Stimulated activated memory B cell treated with anti-CD40 and anti-IgM and Interleukin-4, amounts not matched to agents 10 μg/mL and 1 μg/mL and 100 μg/mL, for 72 hours (primary cell): Measurements from ENCODE around the gene GEMIN7.
"Not testable (repeated sequence)": the region's sequence is repeated elsewhere in the genome, so short reads cannot be mapped to it uniquely, and the experiment has no call there.

Source experiments
- ATAC-seq: fragments of 150-1000 bp; cut with Tn5 transposase; 2 replicates; pipeline ENCODE4 v1.10.0; 2021
- H3K27ac Mint-ChIP-seq: one replicate; pipeline ENCODE4 v1.8.0; 2022; ENCODE audit warnings: mild to moderate bottlenecking, mixed read lengths
- H3K27me3 Mint-ChIP-seq: one replicate; pipeline ENCODE4 v1.8.0; 2022; ENCODE audit warnings: mixed read lengths
- H3K36me3 Mint-ChIP-seq: one replicate; pipeline ENCODE4 v1.8.0; 2022; ENCODE audit warnings: mixed read lengths
- H3K4me1 Mint-ChIP-seq: one replicate; pipeline ENCODE4 v1.8.0; 2022; ENCODE audit warnings: mixed read lengths
- H3K4me3 Mint-ChIP-seq: one replicate; pipeline ENCODE4 v1.8.0; 2022; ENCODE audit warnings: mild to moderate bottlenecking, moderate library complexity, mixed read lengths
- H3K9me3 Mint-ChIP-seq: one replicate; pipeline ENCODE4 v1.8.0; 2022; ENCODE audit warnings: mixed read lengths

The GEMIN7 gene

GRCh38 chr19:45103156-45103507 lies 24.1 kb downstream of the GEMIN7 start:
- Mint-ChIP-seq H3K9me3 (no peaks in the 10 kb centered on the region), H3K36me3 (no peaks in the 10 kb centered on the region), H3K27ac (peak overlapping the region; percentile 14), H3K4me1 (peaks cover 66% of the 10 kb centered on the region), H3K27me3 (no peaks in the 10 kb centered on the region), H3K4me3 (peak overlapping the region; percentile 49)
- peak; percentile 65 for ATAC-seq

GRCh38 chr19:45103508-45104319 lies 24.7 kb downstream of the GEMIN7 start:
- H3K36me3 Mint-ChIP-seq, result no peaks in the 10 kb centered on the region
- H3K4me1 Mint-ChIP-seq, result peaks cover 63% of the 10 kb centered on the region
- H3K27ac Mint-ChIP-seq, result peak overlapping the region; percentile 14
- peak overlapping the region; percentile 49 for H3K4me3 Mint-ChIP-seq
- no peaks in the 10 kb centered on the region for H3K27me3 Mint-ChIP-seq
- H3K9me3 Mint-ChIP-seq, result no peaks in the 10 kb centered on the region
- peak; percentile 42 for ATAC-seq

GRCh38 chr19:45104658-45105349 lies 25.7 kb downstream of the GEMIN7 start:
- H3K27me3 Mint-ChIP-seq, result no peaks in the 10 kb centered on the region
- peak; percentile 35 for ATAC-seq
- H3K4me3 Mint-ChIP-seq, result peak overlapping the region; percentile 1
- H3K9me3 Mint-ChIP-seq, result no peaks in the 10 kb centered on the region
- no peaks in the 10 kb centered on the region for H3K36me3 Mint-ChIP-seq
- H3K27ac Mint-ChIP-seq, result peak overlapping the region; percentile 14
- H3K4me1 Mint-ChIP-seq, result peaks cover 64% of the 10 kb centered on the region

GRCh38 chr19:45106363-45106762 lies 27.3 kb downstream of the GEMIN7 start:
- not testable (repeated sequence) for H3K9me3 Mint-ChIP-seq, H3K36me3 Mint-ChIP-seq, H3K27ac Mint-ChIP-seq, ATAC-seq, H3K4me3 Mint-ChIP-seq, H3K27me3 Mint-ChIP-seq
- H3K4me1 Mint-ChIP-seq, result peaks cover 67% of the 10 kb centered on the region

GRCh38 chr19:45107621-45108150 lies 28.6 kb downstream of the GEMIN7 start:
- Mint-ChIP-seq H3K4me3 (no peak overlapping the region), H3K36me3 (no peaks in the 10 kb centered on the region), H3K27me3 (no peaks in the 10 kb centered on the region), H3K4me1 (peaks cover 69% of the 10 kb centered on the region), H3K27ac (no peak overlapping the region), H3K9me3 (no peaks in the 10 kb centered on the region)
- no peak for ATAC-seq

GRCh38 chr19:45110851-45111266 lies 31.8 kb downstream of the GEMIN7 start:
- peak; percentile 67 for ATAC-seq
- H3K9me3 Mint-ChIP-seq, result no peaks in the 10 kb centered on the region

GRCh38 chr19:45112111-45112827 lies 33.2 kb downstream of the GEMIN7 start:
- ATAC-seq, result no peak
- no peaks in the 10 kb centered on the region for H3K36me3 Mint-ChIP-seq
- H3K9me3 Mint-ChIP-seq, result no peaks in the 10 kb centered on the region
- H3K27me3 Mint-ChIP-seq, result no peaks in the 10 kb centered on the region
- H3K27ac Mint-ChIP-seq, result no peak overlapping the region
- H3K4me1 Mint-ChIP-seq, result peaks cover 64% of the 10 kb centered on the region
- no peak overlapping the region for H3K4me3 Mint-ChIP-seq

More at GRCh38 chr19:45110851-45111266, 31.8 kb downstream of the GEMIN7 start:
- Mint-ChIP-seq H3K36me3 (no peaks in the 10 kb centered on the region), H3K27ac (peak overlapping the region; percentile 35), H3K4me1 (peaks cover 57% of the 10 kb centered on the region), H3K27me3 (no peaks in the 10 kb centered on the region), H3K4me3 (no peak overlapping the region)

GRCh38 chr19:45113628-45114027 lies 34.6 kb downstream of the GEMIN7 start:
- no peak overlapping the region for H3K4me3 Mint-ChIP-seq
- H3K27ac Mint-ChIP-seq, result no peak overlapping the region
- H3K27me3 Mint-ChIP-seq, result no peaks in the 10 kb centered on the region
- no peak for ATAC-seq
- no peaks in the 10 kb centered on the region for H3K36me3 Mint-ChIP-seq
- H3K4me1 Mint-ChIP-seq, result peaks cover 78% of the 10 kb centered on the region
- no peaks in the 10 kb centered on the region for H3K9me3 Mint-ChIP-seq

GRCh38 chr19:45114116-45114515 lies 35.1 kb downstream of the GEMIN7 start:
- Mint-ChIP-seq H3K27ac (no peak overlapping the region), H3K27me3 (no peaks in the 10 kb centered on the region), H3K4me3 (no peak overlapping the region), H3K9me3 (no peaks in the 10 kb centered on the region), H3K36me3 (no peaks in the 10 kb centered on the region), H3K4me1 (peaks cover 80% of the 10 kb centered on the region)
- ATAC-seq, result no peak

GRCh38 chr19:45115809-45116615 lies 37.0 kb downstream of the GEMIN7 start:
- no peaks in the 10 kb centered on the region for H3K27me3 Mint-ChIP-seq
- no peak overlapping the region for H3K27ac Mint-ChIP-seq
- no peak for ATAC-seq
- no peaks in the 10 kb centered on the region for H3K36me3 Mint-ChIP-seq
- no peak overlapping the region for H3K4me3 Mint-ChIP-seq
- peaks cover 75% of the 10 kb centered on the region for H3K4me1 Mint-ChIP-seq
- H3K9me3 Mint-ChIP-seq, result no peaks in the 10 kb centered on the region

GRCh38 chr19:45117167-45117594 lies 38.1 kb downstream of the GEMIN7 start:
- H3K27me3 Mint-ChIP-seq, result no peaks in the 10 kb centered on the region
- peak; percentile 77 for ATAC-seq
- H3K27ac Mint-ChIP-seq, result peak overlapping the region; percentile 83
- H3K9me3 Mint-ChIP-seq, result no peaks in the 10 kb centered on the region
- H3K4me1 Mint-ChIP-seq, result peaks cover 81% of the 10 kb centered on the region
- peak overlapping the region; percentile 25 for H3K4me3 Mint-ChIP-seq
- no peaks in the 10 kb centered on the region for H3K36me3 Mint-ChIP-seq

- no peaks in the 10 kb centered on the region for H3K36me3 Mint-ChIP-seq
- peaks cover 81% of the 10 kb centered on the region for H3K4me1 Mint-ChIP-seq
- no peaks in the 10 kb centered on the region for H3K9me3 Mint-ChIP-seq
- H3K4me3 Mint-ChIP-seq, result no peak overlapping the region
- no peaks in the 10 kb centered on the region for H3K27me3 Mint-ChIP-seq
- peak overlapping the region; percentile 83 for H3K27ac Mint-ChIP-seq
- no peak for ATAC-seq
Measured at GRCh38 chr19:45117671-45118070, 38.6 kb downstream of the GEMIN7 start.

- Mint-ChIP-seq H3K4me1 (peaks cover 81% of the 10 kb centered on the region), H3K27ac (peak overlapping the region; percentile 83), H3K4me3 (no peak overlapping the region), H3K36me3 (no peaks in the 10 kb centered on the region), H3K9me3 (no peaks in the 10 kb centered on the region), H3K27me3 (no peaks in the 10 kb centered on the region)
- no peak for ATAC-seq
Measured at GRCh38 chr19:45118106-45118505, 39.0 kb downstream of the GEMIN7 start.

- ATAC-seq, result peak; percentile 80
- H3K36me3 Mint-ChIP-seq, H3K27me3 Mint-ChIP-seq, H3K9me3 Mint-ChIP-seq: not testable (repeated sequence)
- peak overlapping the region; percentile 40 for H3K4me3 Mint-ChIP-seq
- H3K27ac Mint-ChIP-seq, result peak overlapping the region; percentile 83
- H3K4me1 Mint-ChIP-seq, result peaks cover 78% of the 10 kb centered on the region
Measured at GRCh38 chr19:45118591-45119355, 39.7 kb downstream of the GEMIN7 start.
